ENCODE results near the gene P2RY12.

The P2RY12 gene

GRCh38 chr3:151384741-151385174 lies at the start of gene P2RY12:
Gene P2RY12 (minus strand): TSS chr3:151384753. CDS start chr3:151338845, 45,908 bp downstream.
- no peak for DNase-seq

- DNase-seq: no peak
Observed at GRCh38 chr3:151432616-151433372, 48.2 kb upstream of the P2RY12 start.

- DNase-seq: no peak
Observed at GRCh38 chr3:151431940-151432339, 47.4 kb upstream of the P2RY12 start.

GRCh38 chr3:151430821-151431484 lies 46.4 kb upstream of the P2RY12 start:
- no peak for DNase-seq

- no peak for DNase-seq
Observed at GRCh38 chr3:151428386-151428785, 43.8 kb upstream of the P2RY12 start.

GRCh38 chr3:151426341-151426657 lies 41.7 kb upstream of the P2RY12 start:
- no peak for DNase-seq

GRCh38 chr3:151425627-151426340 lies 41.2 kb upstream of the P2RY12 start:
- DNase-seq: no peak

- DNase-seq: no peak
Observed at GRCh38 chr3:151423091-151423490, 38.5 kb upstream of the P2RY12 start.

- DNase-seq: no peak
Observed at GRCh38 chr3:151421938-151422337, 37.4 kb upstream of the P2RY12 start.

GRCh38 chr3:151419806-151420205 lies 35.3 kb upstream of the P2RY12 start:
- no peak for DNase-seq

- DNase-seq: no peak
Observed at GRCh38 chr3:151415289-151415688, 30.7 kb upstream of the P2RY12 start.

- DNase-seq: no peak
Observed at GRCh38 chr3:151412989-151413388, 28.4 kb upstream of the P2RY12 start.

- no peak for DNase-seq
Observed at GRCh38 chr3:151410891-151411559, 26.5 kb upstream of the P2RY12 start.

- DNase-seq: no peak
Observed at GRCh38 chr3:151407928-151408327, 23.4 kb upstream of the P2RY12 start.

GRCh38 chr3:151404316-151404715 lies 19.8 kb upstream of the P2RY12 start:
- no peak for DNase-seq

- DNase-seq: no peak
Observed at GRCh38 chr3:151403246-151403645, 18.7 kb upstream of the P2RY12 start.

GRCh38 chr3:151402349-151402748 lies 17.8 kb upstream of the P2RY12 start:
- DNase-seq: no peak

GRCh38 chr3:151400341-151400740 lies 15.8 kb upstream of the P2RY12 start:
- no peak for DNase-seq

- DNase-seq: no peak
Observed at GRCh38 chr3:151398895-151399294, 14.3 kb upstream of the P2RY12 start.

GRCh38 chr3:151395806-151396205 lies 11.3 kb upstream of the P2RY12 start:
- DNase-seq: no peak

- no peak for DNase-seq
Observed at GRCh38 chr3:151394611-151395010, 10.1 kb upstream of the P2RY12 start.

- DNase-seq: no peak
Observed at GRCh38 chr3:151393941-151394340, 9.4 kb upstream of the P2RY12 start.

- DNase-seq: no peak
Observed at GRCh38 chr3:151393146-151393830, 8.7 kb upstream of the P2RY12 start.
